Measurements from ENCODE around the gene GPR107.

The GPR107 gene

DNA sequence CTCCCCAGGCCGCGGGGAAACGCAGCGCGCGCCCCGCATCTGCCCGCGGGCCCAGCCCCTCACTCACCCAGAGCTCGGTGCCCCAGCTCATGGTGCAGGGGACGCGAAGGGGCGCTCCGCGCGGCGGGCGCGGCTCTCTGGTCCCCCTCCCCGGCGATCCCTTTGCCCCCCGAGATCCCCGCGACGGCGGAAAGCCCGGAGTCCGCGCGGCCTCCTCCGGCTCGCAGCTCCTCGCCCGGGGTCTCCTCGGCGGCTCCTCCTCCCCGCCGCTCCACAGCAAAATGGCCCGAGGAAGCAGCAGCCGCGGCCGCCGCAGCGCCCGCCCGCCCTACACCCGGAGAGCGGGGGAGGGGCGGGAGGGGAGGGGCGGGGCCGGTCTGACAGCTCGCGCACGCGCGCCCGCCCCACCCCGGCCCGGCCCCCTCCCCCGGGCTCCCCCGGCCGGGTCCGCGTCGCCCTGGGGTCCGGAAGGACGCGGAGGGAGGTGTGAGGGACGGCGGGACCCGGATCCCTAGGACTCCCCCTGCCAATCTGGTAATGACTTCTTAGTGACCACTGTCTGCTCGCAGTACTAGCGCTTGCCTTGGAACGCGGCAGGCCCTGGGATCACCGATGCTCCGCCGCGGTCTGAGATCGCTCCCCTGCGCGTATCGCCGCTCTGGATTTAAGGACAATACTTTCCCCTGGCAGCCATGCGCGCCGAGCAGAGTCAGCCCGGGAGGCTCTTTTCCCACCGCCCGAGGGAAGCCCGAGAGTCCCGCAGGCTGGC lies 10.6 kb upstream of the GPR107 start, which contains the start of gene FNBP1:
TSS of gene FNBP1 (minus strand) at position 305 of the 769 bp plus-strand sequence. CDS start at position 91, 214 bp downstream.
- TF ChIP-seq GATA2 (IDR thresholded peaks at IDR 0.05; ENCODE audit: low read depth, low read length) (no peak), GATA3 (IDR thresholded peaks at IDR 0.05; ENCODE audit: low read depth, low read length) (no peak)

DNA sequence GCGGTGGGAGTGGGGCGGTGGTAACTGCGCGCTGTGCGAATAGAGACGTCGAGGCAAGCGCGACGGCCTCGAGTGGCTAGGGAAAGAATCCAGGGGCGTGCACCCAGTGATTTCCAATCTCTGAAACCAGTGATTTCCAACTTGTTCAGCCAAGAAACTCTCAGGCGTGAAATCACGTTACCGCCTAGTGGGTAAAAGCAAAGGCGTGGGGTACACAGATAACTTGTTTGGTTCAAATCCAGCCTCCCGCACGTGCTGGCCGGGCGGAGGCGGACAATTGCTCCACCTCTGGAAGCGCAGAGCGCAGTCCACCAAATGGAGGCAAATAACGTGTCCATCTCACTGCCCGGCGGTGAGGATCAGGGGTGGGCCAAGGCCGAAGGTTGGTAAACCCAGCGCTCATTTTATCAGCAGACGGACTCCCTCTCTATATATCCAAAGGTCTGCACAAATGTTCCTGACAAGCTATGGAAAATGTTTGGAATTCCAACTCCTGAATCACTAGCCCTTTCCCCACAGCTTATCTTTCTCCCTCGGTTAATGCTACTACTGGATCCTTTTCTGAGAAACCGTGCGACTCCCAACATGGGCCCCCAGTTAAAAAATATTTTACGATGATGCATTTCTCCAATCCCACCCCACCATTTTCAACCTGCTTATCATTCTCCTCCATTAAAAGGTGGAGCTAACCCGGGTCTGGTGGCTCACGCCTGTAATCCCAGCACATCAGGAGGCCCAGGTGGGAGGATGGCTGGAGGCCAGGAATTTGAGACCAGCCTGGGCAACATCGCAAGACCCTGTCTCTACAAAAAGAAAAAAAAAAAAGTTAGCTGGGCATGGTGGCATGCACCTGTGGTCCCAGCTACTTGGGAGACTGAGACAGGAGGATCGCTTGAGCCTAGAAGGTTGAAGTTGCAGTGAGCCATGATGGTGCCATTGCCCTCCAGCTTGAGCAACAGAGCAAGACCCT lies 9.8 kb upstream of the GPR107 start:
- TF ChIP-seq GATA3 (IDR thresholded peaks at IDR 0.05; ENCODE audit: low read depth, low read length) (no peak), GATA2 (IDR thresholded peaks at IDR 0.05; ENCODE audit: low read depth, low read length) (no peak)

DNA sequence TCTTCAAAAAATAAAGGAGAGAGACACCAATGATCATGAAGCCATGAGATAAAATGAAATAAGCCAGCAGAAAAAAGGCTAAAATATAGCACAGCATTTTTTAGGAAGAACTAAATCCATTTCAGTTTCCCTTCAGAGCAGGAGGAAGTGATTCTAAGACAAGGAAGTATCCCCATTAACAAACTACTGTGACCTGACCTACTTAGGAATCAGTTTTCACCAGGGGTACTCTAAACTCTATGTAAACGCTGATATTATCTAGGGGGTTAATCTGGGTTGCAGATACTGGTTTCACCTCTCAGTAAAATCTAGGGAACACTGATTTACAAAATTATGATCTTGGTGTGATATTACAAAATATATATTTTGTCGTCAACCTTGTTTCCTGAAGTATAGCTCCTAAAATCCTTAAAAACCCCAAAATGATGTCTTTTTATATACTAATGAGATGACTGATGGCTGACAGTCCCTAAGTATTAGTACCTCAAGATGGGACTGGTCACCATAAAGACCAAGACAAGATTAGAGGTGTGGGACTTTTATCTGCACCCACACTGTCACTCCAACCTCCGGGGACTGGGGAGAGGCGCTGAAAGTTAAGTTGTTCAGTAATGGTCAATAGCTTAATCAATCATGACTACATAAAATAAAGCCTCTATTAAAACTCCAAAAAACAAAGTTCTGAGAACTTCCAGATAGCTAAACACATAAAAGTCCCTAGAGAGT lies 7.8 kb upstream of the GPR107 start:
- TF ChIP-seq GATA2 (IDR thresholded peaks at IDR 0.05; ENCODE audit: low read depth, low read length) (no peak), GATA3 (IDR thresholded peaks at IDR 0.05; ENCODE audit: low read depth, low read length) (no peak)

DNA sequence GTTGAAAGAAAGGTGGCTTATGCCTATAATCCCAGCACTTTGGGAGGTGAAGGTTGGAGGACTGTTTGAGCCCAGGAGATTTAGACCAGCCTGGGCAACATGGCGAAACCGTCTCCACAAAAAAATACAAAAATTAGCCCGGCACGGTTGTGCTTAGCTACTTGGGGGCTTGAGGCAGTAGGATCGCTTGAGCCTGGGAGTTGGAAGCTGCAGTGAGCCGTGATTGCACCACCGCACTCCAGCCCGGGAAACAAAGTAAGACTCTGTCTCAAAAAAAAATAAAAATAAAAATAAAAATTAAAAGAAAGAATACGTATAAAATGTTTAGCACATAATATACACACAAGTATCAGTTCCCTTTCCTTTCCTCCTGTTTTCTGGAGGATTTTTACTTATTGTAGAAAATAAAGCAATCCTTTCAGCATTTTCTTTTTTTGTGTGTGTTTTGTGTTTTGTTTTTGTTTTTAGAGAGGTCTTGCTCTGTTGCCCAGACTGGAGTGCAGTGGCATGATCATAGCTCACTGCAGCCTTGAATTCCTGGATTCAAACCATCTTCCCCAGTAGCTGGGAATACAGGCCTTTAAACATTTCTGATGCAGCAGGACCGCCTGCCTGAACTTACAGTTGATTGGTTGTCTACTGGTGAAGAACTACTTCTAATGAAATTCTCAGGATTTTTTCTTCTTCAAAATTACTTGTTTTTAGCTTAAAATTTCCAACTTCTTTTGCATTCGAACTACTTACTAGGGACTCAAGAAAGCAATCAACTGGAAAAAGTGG lies 4.1 kb upstream of the GPR107 start:
- TF ChIP-seq GATA2 (IDR thresholded peaks at IDR 0.05; ENCODE audit: low read depth, low read length) = no peak
- no peak for TF ChIP-seq GATA3 (IDR thresholded peaks at IDR 0.05; ENCODE audit: low read depth, low read length)

DNA sequence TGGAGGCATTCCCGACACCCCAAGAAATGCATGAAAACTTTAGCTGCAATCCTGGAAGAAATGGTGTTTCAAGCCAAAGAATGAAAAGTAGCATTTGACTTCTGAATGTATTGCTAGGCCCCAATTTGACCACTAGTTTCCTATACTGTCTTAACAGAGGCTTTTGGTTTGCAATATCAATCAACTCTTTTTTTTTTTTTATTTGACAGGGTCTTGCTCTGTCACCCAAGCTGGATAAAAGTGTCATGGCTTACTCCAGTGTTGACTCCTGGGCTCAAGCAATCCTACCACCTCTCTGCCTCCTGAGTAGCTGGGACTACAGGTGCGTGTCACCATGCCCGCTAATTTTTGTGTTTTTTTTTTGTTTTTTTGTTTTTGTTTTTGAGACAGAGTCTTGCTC lies 3.2 kb upstream of the GPR107 start:
- TF ChIP-seq GATA3 (IDR thresholded peaks at IDR 0.05; ENCODE audit: low read depth, low read length) = no peak
- TF ChIP-seq GATA2 (IDR thresholded peaks at IDR 0.05; ENCODE audit: low read depth, low read length) = no peak

DNA sequence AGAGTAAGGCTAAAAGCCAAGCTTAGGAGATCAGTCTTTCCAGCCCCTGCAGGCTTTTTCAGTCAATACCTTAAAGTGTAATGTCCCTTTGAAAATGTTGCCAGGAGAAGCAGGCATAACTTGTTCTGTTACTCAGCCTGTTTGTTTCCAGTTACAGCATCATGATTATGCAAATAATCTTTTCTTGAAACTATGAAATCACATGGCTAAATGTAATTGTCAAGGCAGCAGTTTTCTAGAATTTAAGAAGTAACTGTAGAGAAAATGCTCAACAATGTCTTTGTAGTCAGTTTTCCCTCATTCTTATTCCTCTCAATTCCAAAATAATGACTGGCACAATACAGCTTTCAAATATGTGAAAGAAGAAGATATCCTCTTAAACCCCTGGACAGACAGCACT lies 1.9 kb upstream of the GPR107 start:
- TF ChIP-seq GATA3 (IDR thresholded peaks at IDR 0.05; ENCODE audit: low read depth, low read length) = no peak
- no peak for TF ChIP-seq GATA2 (IDR thresholded peaks at IDR 0.05; ENCODE audit: low read depth, low read length)

DNA sequence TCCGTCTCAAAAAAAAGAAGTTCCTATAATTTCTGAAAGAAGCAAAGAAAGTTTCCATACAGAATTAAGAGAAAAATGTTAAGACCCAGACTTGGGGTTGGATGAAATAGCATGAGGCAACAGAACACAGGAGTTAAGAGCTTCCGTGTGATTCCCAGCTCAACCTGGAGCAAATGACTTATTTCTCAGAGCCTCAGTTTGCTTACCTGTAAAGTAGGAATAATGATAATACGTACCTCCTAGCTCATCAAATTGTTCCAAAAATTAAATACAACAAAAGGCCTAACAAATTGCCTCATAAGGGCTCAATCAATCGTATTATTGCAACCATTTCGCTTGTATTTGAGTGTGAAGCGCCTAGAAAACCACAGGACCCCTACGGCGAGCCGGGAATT lies 600 bp upstream of the GPR107 start:
- TF ChIP-seq GATA2 (IDR thresholded peaks at IDR 0.05; ENCODE audit: low read depth, low read length) = no peak
- no peak for TF ChIP-seq GATA3 (IDR thresholded peaks at IDR 0.05; ENCODE audit: low read depth, low read length)

DNA sequence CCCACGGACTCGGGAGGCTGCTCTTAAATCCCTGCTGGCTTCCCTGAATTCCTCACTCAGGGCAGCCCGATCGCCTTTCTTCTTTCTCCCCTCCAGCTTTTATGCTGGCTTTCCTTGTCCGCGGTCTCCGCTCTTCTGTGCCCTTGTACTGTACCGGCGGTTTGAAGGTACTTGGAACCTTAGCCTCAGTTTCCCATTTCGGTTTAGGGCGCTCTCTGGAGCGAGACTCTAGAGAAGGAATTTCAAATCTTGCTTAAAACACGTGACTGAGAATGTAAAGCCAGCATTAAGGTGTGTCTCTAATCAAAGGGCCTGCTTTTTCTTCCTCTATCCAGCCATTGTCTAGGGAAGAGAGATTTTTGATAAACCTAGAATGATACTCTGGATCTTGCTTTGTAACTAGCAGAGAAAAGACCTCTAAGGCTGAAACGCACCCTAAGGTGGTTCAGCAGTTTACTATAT lies 650 bp downstream of the GPR107 start:
- no peak for TF ChIP-seq GATA3 (IDR thresholded peaks at IDR 0.05; ENCODE audit: low read depth, low read length)
- no peak for TF ChIP-seq GATA2 (IDR thresholded peaks at IDR 0.05; ENCODE audit: low read depth, low read length)

DNA sequence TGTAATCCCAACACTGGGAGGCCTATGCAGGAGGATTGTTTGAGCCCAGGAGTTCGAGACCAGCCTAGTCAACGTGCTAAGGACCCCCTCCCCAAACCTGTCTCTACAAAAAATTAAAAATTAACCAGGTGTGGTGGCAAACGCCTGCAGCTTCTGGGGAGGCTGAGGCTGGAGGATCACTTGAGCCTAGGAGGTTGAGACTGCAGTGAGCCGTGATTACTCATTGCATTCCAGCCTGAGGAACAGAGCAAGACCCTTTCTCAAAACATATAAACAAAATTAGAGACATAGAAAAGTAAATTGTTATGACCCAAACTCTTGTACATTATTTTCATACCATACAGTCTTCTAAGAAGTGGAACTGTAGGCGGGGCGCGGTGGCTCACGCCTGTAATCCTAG lies 1.1 kb downstream of the GPR107 start:
- TF ChIP-seq GATA2 (IDR thresholded peaks at IDR 0.05; ENCODE audit: low read depth, low read length) (no peak), GATA3 (IDR thresholded peaks at IDR 0.05; ENCODE audit: low read depth, low read length) (no peak)

DNA sequence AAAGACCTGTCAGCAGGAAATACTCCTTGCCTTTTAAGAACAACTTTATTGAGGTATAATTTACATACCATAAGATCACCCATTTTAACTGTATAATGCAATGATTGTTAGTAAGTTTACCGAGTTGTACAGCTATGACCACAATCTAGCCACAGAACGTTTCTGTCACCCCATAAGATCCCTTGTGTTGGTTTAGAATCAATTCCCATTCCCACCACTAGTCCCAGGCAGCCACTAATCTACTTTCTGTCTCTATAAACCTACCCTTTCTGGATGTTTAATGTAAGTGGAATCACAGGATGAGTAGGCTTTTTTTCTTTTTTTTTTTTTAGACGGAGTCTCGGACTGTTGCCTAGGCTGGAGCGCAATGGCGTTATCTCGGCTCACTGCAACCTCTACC lies 4.4 kb downstream of the GPR107 start:
- TF ChIP-seq GATA2 (IDR thresholded peaks at IDR 0.05; ENCODE audit: low read depth, low read length) (no peak), GATA3 (IDR thresholded peaks at IDR 0.05; ENCODE audit: low read depth, low read length) (no peak)

DNA sequence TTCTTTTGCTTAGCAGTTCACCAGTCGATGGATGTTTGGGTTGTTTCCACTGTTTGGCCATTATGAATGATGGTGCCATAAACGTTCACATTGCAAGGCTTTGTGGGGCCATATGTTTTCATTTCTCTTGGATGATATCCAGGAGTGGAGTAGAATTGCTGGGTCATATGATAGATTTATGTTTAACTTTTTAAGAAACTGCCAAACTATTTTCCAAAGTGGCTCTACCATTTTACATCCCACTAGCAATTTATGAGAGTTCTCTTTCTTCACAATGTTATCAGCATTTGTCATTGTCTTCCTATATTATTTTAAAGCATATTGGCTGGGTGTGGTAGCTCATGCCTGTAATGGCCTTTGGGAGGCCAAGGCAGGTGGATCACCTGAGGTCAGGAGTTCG lies 5.2 kb downstream of the GPR107 start:
- TF ChIP-seq GATA2 (IDR thresholded peaks at IDR 0.05; ENCODE audit: low read depth, low read length) (no peak), GATA3 (IDR thresholded peaks at IDR 0.05; ENCODE audit: low read depth, low read length) (no peak)

DNA sequence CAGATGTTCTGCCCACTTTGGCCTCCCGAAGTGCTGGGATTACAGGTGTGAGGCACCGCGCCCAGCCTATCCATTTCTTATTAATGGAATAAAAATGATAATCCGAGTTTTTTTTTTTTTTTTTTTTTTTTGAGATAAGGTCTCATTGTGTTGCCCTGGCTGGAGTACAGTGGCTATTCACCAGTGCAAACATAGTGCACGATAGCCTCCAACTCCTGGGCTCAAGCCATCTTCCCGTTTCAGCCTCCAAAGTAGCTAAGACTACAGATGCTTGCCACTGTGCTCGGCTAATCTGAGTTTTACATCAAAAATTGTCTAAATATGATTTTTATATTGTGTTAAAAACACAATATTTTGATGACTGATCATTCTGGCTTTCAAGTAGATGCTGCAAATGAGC lies 6.6 kb downstream of the GPR107 start:
- TF ChIP-seq GATA3 (IDR thresholded peaks at IDR 0.05; ENCODE audit: low read depth, low read length) (no peak), GATA2 (IDR thresholded peaks at IDR 0.05; ENCODE audit: low read depth, low read length) (no peak)

DNA sequence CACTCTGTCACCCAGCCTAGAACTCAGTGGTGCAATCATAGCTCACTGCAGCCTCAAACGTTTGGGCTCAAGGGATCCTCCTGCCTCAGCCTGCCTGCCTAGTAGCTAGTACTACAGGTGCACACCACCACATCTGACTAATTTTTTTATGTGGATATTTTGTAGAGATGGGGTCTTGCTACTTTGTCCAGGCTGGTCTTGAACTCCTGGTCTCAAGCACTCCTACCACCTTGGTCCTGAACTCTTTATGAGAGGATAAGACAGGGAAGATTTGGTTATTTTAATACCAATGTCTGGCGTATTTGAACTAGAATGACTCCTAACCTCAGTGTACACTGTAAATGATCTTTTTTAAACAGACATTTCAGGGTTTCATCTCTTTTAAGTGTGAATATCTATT lies 9.0 kb downstream of the GPR107 start:
- TF ChIP-seq GATA3 (IDR thresholded peaks at IDR 0.05; ENCODE audit: low read depth, low read length) (no peak), GATA2 (IDR thresholded peaks at IDR 0.05; ENCODE audit: low read depth, low read length) (no peak)
